ENCODE data around the gene APOBEC4.

Gene APOBEC4

DNA sequence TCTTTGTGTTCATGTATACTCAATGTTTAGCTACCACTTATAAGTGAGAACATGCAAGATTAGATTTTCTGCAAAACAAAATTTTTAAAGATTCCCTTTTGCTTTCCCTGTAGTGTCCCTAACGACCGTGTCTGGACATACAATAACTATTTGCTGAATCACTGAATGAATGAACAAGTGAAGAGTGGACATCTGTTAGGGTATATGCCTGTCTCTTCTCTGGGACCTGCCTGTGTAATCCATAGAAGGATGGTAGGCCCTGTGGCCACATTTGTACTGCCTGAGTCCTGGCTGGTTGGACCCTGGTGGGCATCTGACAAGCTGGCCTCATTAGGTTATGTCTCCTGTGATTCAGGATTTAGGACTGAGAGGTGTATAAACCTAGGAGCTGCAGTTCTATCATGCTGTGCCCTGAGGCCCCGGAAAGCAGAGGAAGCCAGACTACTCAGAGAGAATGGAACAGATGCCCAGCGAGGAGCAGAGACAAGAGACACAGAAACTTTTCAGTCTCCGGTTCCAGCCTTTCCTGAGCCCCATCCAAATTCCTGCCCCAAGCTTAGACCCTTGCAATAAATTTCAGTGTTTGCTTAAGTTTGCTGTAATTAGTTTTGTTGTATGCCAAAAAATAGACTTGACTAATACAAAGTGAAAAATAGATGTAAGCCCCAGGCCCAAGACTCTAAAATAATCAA, 55.3 kb downstream of the APOBEC4 start:
- FAIRE-seq = no peak

DNA sequence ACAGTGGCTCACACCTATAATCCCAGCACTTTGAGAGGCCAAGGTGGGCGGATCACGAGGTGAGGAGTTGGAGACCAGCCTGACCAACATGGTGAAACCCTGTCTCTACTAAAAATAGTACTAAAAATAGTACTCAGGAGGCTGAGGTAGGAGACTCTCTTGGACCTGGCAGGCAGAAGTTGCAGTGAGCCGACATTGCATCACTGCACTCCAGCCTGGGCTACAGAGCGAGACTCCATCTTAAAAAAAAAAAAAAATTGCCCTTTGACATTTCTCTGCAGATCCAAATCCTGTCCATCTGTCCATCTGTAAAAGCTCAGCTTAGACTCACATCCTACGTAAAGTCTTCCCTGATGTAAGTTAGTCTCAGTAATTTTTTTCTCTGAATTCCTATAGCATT, 56.6 kb downstream of the APOBEC4 start:
- FAIRE-seq = no peak

Data from islet of Langerhans (tissue), 1 donor.